HepG2 (cell line): Measurements from ENCODE around the gene AUTS2. TPM values are rescaled to one million over a fixed set of nuclear protein-coding genes. Genes with fewer than 3 reads are reported as not detected.

Source experiments
- ATAC-seq: fragments of 200-7000 bp; cut with Tn5 transposase; 3 replicates; pipeline ENCODE4 v1.9.1; 2020; ENCODE audit warnings: mild to moderate bottlenecking, moderate library complexity
- BruUV-seq: library from RNA; stranded (reverse); fragments of 400-500 nt; replicated peaks from 2 replicates; lab custom pipeline; 2021; lab: Mats Ljungman, UMichigan
- CTCF ChIA-PET: fragments of 300-600 bp; formaldehyde crosslinking; extraction: SDS; loops from one replicate; lab custom pipeline; 2021; ENCODE audit warnings: low total read pairs, inconsistent platforms, low intra/inter-chr PET ratio; lab: Yijun Ruan, JAX
- POLR2A ChIA-PET: fragments of 350-600 bp; sonication (Branson Sonifier 250); formaldehyde crosslinking; loops from one replicate; lab custom pipeline; 2020; ENCODE audit warnings: antibody characterized with exemption, inconsistent platforms; lab: Yijun Ruan, JAX
- DNase-seq: peaks from one replicate; pipeline ENCODE4 v3.0.0-alpha.2; 2015; ENCODE audit warnings: low spot score
- FAIRE-seq: peaks from 3 replicates; lab custom pipeline; 2011; peaks lifted over from hg19 to GRCh38; lab: Jason Lieb, UNC
- H2AFZ ChIP-seq: one replicate; pipeline ENCODE4 v1.6.1; 2011; ENCODE audit warnings: low read length, inconsistent platforms
- H3K27ac ChIP-seq: fragments of 300-600 bp; 3 replicates; pipeline ENCODE4 v1.8.0; 2011; ENCODE audit warnings: mixed run types, mild to moderate bottlenecking, mixed read lengths, low read length, inconsistent platforms; ENCODE audit not compliant: insufficient read depth; ENCODE audit errors: extremely low read length
- H3K27me3 ChIP-seq, 2 experiments: fragments of 200-600 bp in 1 of 2; 2 replicates in 1 of 2; 3 replicates in 1 of 2; pipeline versions ENCODE4 v1.6.0 to v1.8.0; 2011; ENCODE audit warnings: low read length in 2 of 2, mild to moderate bottlenecking in 2 of 2, moderate library complexity in 2 of 2, inconsistent platforms in 1 of 2; ENCODE audit not compliant: insufficient read depth in 2 of 2, control insufficient read depth in 1 of 2
- H3K36me3 ChIP-seq, 2 experiments: fragments of 200-600 bp in 1 of 2; replicated peaks in 1 of 2; 2 replicates in 1 of 2; 3 replicates in 1 of 2; pipeline versions ENCODE4 v1.5.1 to v1.8.0; 2011; ENCODE audit warnings: low read length in 2 of 2, inconsistent platforms in 1 of 2; ENCODE audit not compliant: insufficient read depth in 2 of 2, control insufficient read depth in 1 of 2
- H3K4me1 ChIP-seq: 2 replicates; pipeline ENCODE4 v1.5.1; 2012; ENCODE audit warnings: low read length, inconsistent platforms; ENCODE audit not compliant: insufficient read depth
- H3K4me2 ChIP-seq: 2 replicates; pipeline ENCODE4 v1.6.0; 2011; ENCODE audit warnings: low read depth, low read length, inconsistent platforms
- H3K4me3 ChIP-seq, 3 experiments: fragments of 200-600 bp in 1 of 3; sonication (generic), shearing (Covaris generic) in 1 of 3; replicated peaks in 1 of 3; 2 replicates each; pipeline ENCODE4 v1.5.1; 2011 to 2016; ENCODE audit warnings: low read length in 3 of 3, inconsistent platforms in 2 of 3, low read depth in 2 of 3, mild to moderate bottlenecking in 2 of 3, control low read depth in 1 of 3, mixed read lengths in 1 of 3; ENCODE audit not compliant: insufficient read depth in 1 of 3
- H3K79me2 ChIP-seq: one replicate; pipeline ENCODE4 v1.6.1; 2011; ENCODE audit warnings: low read length, inconsistent platforms; ENCODE audit not compliant: insufficient read depth
- H3K9ac ChIP-seq: 2 replicates; pipeline ENCODE4 v1.6.0; 2011; ENCODE audit warnings: mild to moderate bottlenecking, low read depth, low read length, inconsistent platforms; ENCODE audit not compliant: insufficient read depth
- H3K9me3 ChIP-seq: 2 replicates; pipeline ENCODE4 v1.5.1; 2012; ENCODE audit warnings: mild to moderate bottlenecking, low read length
- H4K20me1 ChIP-seq: 2 replicates; pipeline ENCODE4 v1.6.0; 2011; ENCODE audit warnings: inconsistent platforms, mild to moderate bottlenecking, low read length, moderate library complexity; ENCODE audit not compliant: insufficient read depth
- ARNT ChIP-seq: fragments of 450-650 bp; IDR thresholded peaks from 2 replicates; pipeline ENCODE4 v1.6.1; 2017
- CCDC6 ChIP-seq: sonication (generic); formaldehyde crosslinking; IDR thresholded peaks from 2 replicates; pipeline ENCODE4 v1.8.1; 2022; ENCODE audit warnings: mild to moderate bottlenecking, missing genetic modification reagents, moderate library complexity
- HOXA5 ChIP-seq: sonication (generic); formaldehyde crosslinking; IDR thresholded peaks from 2 replicates; pipeline ENCODE4 v1.4.0; 2020; ENCODE audit warnings: missing genetic modification reagents
- MAFK ChIP-seq, 2 experiments: IDR thresholded peaks in 1 of 2; conservative IDR thresholded peaks in 1 of 2; 2 replicates each; pipeline ENCODE4 v1.6.1; 2011; ENCODE audit warnings: improper control_type of control experiment in 2 of 2, low read length in 2 of 2
- MYC ChIP-seq: sonication (generic); formaldehyde crosslinking; IDR thresholded peaks from 2 replicates; pipeline ENCODE4 v1.9.0; 2021; ENCODE audit warnings: missing genetic modification reagents, borderline replicate concordance
- NBN ChIP-seq: fragments of 450-650 bp; conservative IDR thresholded peaks from 2 replicates; pipeline ENCODE4 v1.6.1; 2017
- NFE2L1 ChIP-seq: sonication (generic); formaldehyde crosslinking; IDR thresholded peaks from 2 replicates; pipeline ENCODE4 v1.4.0; 2020; ENCODE audit warnings: missing genetic modification reagents, mild to moderate bottlenecking, borderline replicate concordance
- NFIC ChIP-seq: IDR thresholded peaks from 2 replicates; pipeline ENCODE4 v1.6.1; 2012; ENCODE audit warnings: mild to moderate bottlenecking, low read length, inconsistent platforms
- PHF21A ChIP-seq: sonication (generic); formaldehyde crosslinking; IDR thresholded peaks from 2 replicates; pipeline ENCODE4 v1.5.0; 2020; ENCODE audit warnings: mild to moderate bottlenecking, missing genetic modification reagents
- POGZ ChIP-seq: sonication (generic); formaldehyde crosslinking; IDR thresholded peaks from 2 replicates; pipeline ENCODE4 v1.4.0; 2020; ENCODE audit warnings: mild to moderate bottlenecking, missing genetic modification reagents
- RCOR2 ChIP-seq: IDR thresholded peaks from 2 replicates; pipeline ENCODE4 v1.6.1; 2016; ENCODE audit warnings: missing biosample characterization, missing genetic modification reagents
- SALL2 ChIP-seq: sonication (generic); formaldehyde crosslinking; IDR thresholded peaks from 2 replicates; pipeline ENCODE4 v1.8.1; 2023; ENCODE audit warnings: mild to moderate bottlenecking, missing genetic modification reagents, inconsistent platforms
- ZBTB1 ChIP-seq: sonication (generic); formaldehyde crosslinking; IDR thresholded peaks from 2 replicates; pipeline ENCODE4 v1.4.0; 2020; ENCODE audit warnings: missing genetic modification reagents, borderline replicate concordance
- WGBS: methylation state at CpG from one replicate; pipeline ENCODE4 v1.1.6; 2017; ENCODE audit warnings: low lambda C conversion rate; 5-methylcytosine and 5-hydroxymethylcytosine counted together
- in situ Hi-C: cut with HindIII; loops from 2 replicates; pipeline ENCODE4 v1.10.0; 2017; ENCODE audit warnings: low pct_unique_long_range_greater_than_20kb; ENCODE audit not compliant: extremely low pct_ligation_motif_present
- intact Hi-C: fragments of 100-400 bp; cut with micrococcal nuclease; formaldehyde crosslinking; loops from one replicate; pipeline ENCODE4 v1.10.0; 2022; ENCODE audit not compliant: unreplicated experiment
- polyA plus RNA-seq, 8 experiments: library from polyadenylated mRNA; depleted of rRNA in 3 of 8; stranded (reverse) in 7 of 8; unstranded in 1 of 8; fragments of >200 nt; fragmentation: Illumina TruSeq in 4 of 8; extraction: Trizol in 4 of 8; gene quantifications; 2 replicates each; pipeline versions ENCODE4 v1.2.1 to v1.2.3, GENCODE V29; 2011 to 2016; ENCODE audit warnings: low read depth in 4 of 8, missing spikeins in 1 of 8, mixed read lengths in 1 of 8; ENCODE audit not compliant: insufficient read depth in 1 of 8
- total RNA-seq, 5 experiments: library from RNA; depleted of rRNA; stranded (reverse); fragments of >200 nt; fragmentation: Illumina TruSeq; extraction: Trizol; gene quantifications; 2 replicates each; pipeline ENCODE4 v1.2.3, GENCODE V29; 2016; ENCODE audit warnings: low read depth in 1 of 5
- TF ChIP-seq, protein P1 (sequence below): IDR thresholded peaks from 2 replicates; pipeline ENCODE4 v1.6.1; 2016; ENCODE audit warnings: missing compliant biosample characterization, missing genetic modification reagents, borderline replicate concordance
- TF ChIP-seq, protein P2 (sequence below): IDR thresholded peaks from 2 replicates; pipeline ENCODE4 v1.6.1; 2018; ENCODE audit warnings: missing genetic modification reagents
- TF ChIP-seq, protein P3 (sequence below): sonication (generic); formaldehyde crosslinking; IDR thresholded peaks from 2 replicates; pipeline ENCODE4 v1.8.0; 2022; ENCODE audit warnings: missing genetic modification reagents, mild to moderate bottlenecking, inconsistent platforms, borderline replicate concordance
- TF ChIP-seq, protein P4 (sequence below): IDR thresholded peaks from 2 replicates; pipeline ENCODE4 v1.6.1; 2012; ENCODE audit warnings: low read depth, low read length, improper control_type of control experiment
- TF ChIP-seq, protein P5 (sequence below): sonication (generic); formaldehyde crosslinking; IDR thresholded peaks from 2 replicates; pipeline ENCODE4 v1.5.1; 2020; ENCODE audit warnings: missing genetic modification reagents, mild to moderate bottlenecking, borderline replicate concordance

AUTS2 gene
- total and polyA plus RNA-seq, 2 of the 13 experiments (the other 11 are each of a cell fraction or from before 2014, with no cell fraction given) = 0.38 TPM; not detected in 1

DNA sequence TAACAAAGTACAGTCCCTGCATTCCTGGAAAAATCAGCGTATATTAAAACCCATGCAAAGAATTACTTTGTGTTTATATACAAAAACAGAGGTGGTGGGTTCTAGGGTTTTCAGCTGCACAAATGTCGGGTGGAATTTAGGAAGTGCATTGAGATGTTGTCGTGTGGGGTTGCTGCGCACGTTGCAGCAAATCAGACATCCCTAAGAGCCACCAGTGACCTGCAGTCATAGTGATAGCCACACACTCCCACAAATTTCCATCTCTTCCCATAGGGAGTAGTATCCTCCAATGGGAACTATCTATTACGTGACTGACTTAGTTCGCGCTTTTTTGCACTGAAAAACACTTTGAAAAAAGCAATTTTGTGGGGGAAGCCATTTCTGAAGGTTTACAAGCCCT, 1158.5 kb downstream of the AUTS2 start:
- WGBS = 64% methylated on average over 8 of the region's 8 CpGs
- POLR2A ChIA-PET = no interaction called here
- no peaks in the 10 kb centered on the region for H3K27me3 ChIP-seq

More for the DNA sequence above, 1158.5 kb downstream of the AUTS2 start:
- H2AFZ ChIP-seq = no peak overlapping the region
- H3K27ac ChIP-seq = no peak overlapping the region
- no peaks in the 10 kb centered on the region for H3K9me3 ChIP-seq
- DNase-seq (no peak), ATAC-seq (no peak), FAIRE-seq (no peak)
- H3K36me3 ChIP-seq = no peaks in the 10 kb centered on the region
- in situ Hi-C loops (no loop called here), intact Hi-C loops (no loop called here)
- no peaks in the 10 kb centered on the region for H3K79me2 ChIP-seq
- H3K4me1 ChIP-seq = peaks cover 16% of the 10 kb centered on the region
- no peak overlapping the region for H3K4me2 ChIP-seq
- no peak for TF ChIP-seq MYC
- no peak for TF ChIP-seq PHF21A (CRISPR knock-in tag)
- TF ChIP-seq, protein P1, sequence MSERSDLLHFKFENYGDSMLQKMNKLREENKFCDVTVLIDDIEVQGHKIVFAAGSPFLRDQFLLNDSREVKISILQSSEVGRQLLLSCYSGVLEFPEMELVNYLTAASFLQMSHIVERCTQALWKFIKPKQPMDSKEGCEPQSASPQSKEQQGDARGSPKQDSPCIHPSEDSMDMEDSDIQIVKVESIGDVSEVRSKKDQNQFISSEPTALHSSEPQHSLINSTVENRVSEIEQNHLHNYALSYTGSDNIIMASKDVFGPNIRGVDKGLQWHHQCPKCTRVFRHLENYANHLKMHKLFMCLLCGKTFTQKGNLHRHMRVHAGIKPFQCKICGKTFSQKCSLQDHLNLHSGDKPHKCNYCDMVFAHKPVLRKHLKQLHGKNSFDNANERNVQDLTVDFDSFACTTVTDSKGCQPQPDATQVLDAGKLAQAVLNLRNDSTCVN = no peak
- no peak for TF ChIP-seq MAFK (conservative IDR thresholded peaks at IDR 0.05 in 1 of 2, IDR thresholded peaks at IDR 0.05 in 1 of 2; ENCODE audit: low read length in 2 of 2)
- TF ChIP-seq NBN = no peak
- TF ChIP-seq, protein P2, sequence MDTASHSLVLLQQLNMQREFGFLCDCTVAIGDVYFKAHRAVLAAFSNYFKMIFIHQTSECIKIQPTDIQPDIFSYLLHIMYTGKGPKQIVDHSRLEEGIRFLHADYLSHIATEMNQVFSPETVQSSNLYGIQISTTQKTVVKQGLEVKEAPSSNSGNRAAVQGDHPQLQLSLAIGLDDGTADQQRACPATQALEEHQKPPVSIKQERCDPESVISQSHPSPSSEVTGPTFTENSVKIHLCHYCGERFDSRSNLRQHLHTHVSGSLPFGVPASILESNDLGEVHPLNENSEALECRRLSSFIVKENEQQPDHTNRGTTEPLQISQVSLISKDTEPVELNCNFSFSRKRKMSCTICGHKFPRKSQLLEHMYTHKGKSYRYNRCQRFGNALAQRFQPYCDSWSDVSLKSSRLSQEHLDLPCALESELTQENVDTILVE = no peak
- no peak for TF ChIP-seq ZBTB1 (CRISPR knock-in tag)
- TF ChIP-seq NFIC = no peak
- TF ChIP-seq, protein P3, sequence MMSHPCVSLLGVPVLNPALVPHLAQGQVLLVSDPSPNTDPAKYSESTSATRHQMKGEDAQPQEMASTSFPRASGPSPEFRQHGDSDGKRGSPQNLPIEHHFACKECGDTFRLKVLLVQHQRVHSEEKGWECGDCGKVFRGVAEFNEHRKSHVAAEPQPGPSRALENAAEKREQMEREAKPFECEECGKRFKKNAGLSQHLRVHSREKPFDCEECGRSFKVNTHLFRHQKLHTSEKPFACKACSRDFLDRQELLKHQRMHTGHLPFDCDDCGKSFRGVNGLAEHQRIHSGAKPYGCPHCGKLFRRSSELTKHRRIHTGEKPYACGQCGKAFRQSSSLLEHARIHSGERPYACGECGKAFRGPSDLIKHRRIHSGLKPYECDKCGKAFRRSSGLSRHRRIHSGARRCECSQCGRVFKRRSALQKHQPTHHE (CRISPR knock-in tag) = no peak
- TF ChIP-seq NFE2L1 (CRISPR knock-in tag) = no peak
- TF ChIP-seq RCOR2 = no peak
- no peak for TF ChIP-seq ARNT
- no peak for TF ChIP-seq SALL2 (CRISPR knock-in tag)
- TF ChIP-seq CCDC6 (CRISPR knock-in tag) = no peak
- TF ChIP-seq HOXA5 = no peak
- TF ChIP-seq, protein P4, sequence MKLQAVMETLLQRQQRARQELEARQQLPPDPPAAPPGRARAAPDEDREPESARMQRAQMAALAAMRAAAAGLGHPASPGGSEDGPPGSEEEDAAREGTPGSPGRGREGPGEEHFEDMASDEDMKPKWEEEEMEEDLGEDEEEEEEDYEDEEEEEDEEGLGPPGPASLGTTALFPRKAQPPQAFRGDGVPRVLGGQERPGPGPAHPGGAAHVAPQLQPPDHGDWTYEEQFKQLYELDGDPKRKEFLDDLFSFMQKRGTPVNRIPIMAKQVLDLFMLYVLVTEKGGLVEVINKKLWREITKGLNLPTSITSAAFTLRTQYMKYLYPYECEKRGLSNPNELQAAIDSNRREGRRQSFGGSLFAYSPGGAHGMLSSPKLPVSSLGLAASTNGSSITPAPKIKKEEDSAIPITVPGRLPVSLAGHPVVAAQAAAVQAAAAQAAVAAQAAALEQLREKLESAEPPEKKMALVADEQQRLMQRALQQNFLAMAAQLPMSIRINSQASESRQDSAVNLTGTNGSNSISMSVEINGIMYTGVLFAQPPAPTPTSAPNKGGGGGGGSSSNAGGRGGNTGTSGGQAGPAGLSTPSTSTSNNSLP = no peak
- no peak for TF ChIP-seq POGZ (CRISPR knock-in tag)
- TF ChIP-seq, protein P5, sequence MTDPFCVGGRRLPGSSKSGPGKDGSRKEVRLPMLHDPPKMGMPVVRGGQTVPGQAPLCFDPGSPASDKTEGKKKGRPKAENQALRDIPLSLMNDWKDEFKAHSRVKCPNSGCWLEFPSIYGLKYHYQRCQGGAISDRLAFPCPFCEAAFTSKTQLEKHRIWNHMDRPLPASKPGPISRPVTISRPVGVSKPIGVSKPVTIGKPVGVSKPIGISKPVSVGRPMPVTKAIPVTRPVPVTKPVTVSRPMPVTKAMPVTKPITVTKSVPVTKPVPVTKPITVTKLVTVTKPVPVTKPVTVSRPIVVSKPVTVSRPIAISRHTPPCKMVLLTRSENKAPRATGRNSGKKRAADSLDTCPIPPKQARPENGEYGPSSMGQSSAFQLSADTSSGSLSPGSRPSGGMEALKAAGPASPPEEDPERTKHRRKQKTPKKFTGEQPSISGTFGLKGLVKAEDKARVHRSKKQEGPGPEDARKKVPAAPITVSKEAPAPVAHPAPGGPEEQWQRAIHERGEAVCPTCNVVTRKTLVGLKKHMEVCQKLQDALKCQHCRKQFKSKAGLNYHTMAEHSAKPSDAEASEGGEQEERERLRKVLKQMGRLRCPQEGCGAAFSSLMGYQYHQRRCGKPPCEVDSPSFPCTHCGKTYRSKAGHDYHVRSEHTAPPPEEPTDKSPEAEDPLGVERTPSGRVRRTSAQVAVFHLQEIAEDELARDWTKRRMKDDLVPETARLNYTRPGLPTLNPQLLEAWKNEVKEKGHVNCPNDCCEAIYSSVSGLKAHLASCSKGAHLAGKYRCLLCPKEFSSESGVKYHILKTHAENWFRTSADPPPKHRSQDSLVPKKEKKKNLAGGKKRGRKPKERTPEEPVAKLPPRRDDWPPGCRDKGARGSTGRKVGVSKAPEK (CRISPR knock-in tag) = no peak
- no peak overlapping the region for H3K9ac ChIP-seq
- no peaks in the 10 kb centered on the region for H4K20me1 ChIP-seq
- CTCF ChIA-PET = no interaction called here
- H3K4me3 ChIP-seq = no peak overlapping the region
- BruUV-seq = no TSS peak
